HG03066 (cell line): ENCODE results near the gene CELF3.
A peak's percentile ranks its signal among the peaks of the same experiment; 100 is the strongest.
"Not testable (repeated sequence)": the region's sequence is repeated elsewhere in the genome, so short reads cannot be mapped to it uniquely, and the experiment has no call there.

Experiments
- ATAC-seq: cut with Tn5 transposase; IDR thresholded peaks from one replicate; pipeline ENCODE4 v1.9.1; 2021; ENCODE audit warnings: low read depth; ENCODE audit not compliant: unreplicated experiment

Gene CELF3

GRCh38 chr1:151716771-151717631 lies at the start of gene CELF3:
Gene CELF3 (minus strand): TSS chr1:151716803. CDS start chr1:151716020, 783 bp downstream.
- no peak for ATAC-seq

DNA sequence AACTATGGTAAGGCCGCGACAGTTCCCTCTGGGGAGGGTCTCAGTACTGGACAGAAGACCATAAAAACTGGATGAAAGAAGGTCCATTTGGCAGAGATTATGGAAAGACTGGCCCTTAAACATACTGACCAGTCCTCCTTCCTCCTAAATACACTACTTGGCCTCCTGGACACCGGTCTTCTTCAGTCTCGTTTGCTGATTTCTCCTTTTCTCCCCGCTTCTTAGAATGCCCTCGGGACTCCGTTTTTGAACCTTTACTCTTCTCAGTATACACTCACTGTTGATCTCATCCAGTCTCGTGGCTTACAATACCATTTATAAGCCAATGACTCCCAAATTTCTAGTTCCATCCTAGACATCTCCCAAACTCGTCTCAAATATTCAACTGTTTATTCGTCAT lies 47.4 kb upstream of the CELF3 start:
- no peak for ATAC-seq

GRCh38 chr1:151762941-151763921 lies 46.6 kb upstream of the CELF3 start, which contains the start of gene MRPL9:
Gene MRPL9 (minus strand): TSS chr1:151763496. CDS start chr1:151763479, 17 bp downstream.
- peak; percentile 77 for ATAC-seq

DNA sequence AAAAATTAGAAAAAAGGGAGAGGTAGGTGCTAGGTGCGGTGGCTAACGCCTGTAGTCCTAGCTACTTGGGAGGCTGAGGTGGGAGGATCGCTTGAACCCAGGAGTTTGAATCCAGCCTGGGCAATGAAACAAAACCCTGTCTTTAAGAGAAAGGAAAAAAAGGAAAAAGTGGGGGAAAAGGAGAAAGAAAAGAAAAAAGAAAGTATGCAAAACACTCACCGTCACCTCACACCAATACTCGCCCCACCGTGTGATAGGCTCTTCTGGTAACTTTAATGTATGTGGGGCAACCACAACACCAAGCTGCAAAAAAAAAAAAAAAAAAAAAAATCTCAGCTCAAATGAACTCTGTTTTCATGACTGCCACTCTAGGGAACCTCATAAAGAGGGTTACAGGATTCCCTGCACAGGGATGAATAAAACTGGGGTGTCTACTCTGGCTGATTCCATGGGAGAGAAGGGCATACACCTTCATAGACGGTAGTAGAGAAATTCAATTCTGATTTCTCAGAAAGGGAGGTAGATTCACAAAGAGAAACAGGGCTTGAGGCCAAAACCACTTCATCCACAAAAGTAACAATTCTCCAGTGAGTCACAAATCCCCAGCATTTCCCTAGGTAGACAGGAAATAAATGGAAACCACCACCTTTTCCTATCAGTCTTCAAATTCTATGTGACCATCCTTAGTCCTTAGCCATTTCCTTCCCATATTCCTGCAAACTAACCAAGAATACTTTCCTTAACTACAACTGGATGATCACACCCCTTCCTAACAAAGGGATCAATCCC lies 44.2 kb upstream of the CELF3 start:
- no peak for ATAC-seq

DNA sequence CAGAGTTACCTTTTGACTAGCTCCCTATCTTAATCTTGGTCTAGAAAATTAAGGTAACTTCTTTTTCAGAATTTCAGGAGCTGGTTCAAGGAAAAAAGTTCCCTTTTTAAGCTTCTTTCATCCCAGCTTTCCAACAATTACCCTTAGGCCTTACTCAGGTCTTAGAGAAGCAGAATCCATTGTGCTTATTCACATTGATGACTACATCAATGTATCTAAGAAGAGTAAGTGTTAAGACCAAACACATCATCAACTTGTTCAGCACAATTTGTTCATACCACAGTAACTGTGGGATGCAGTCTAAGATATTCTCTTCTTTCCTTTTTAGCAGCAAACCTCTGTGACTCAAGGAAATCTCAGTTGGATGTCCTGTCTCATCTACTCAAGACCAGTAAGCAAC lies 42.6 kb upstream of the CELF3 start:
- ATAC-seq: no peak

- no peak for ATAC-seq
These were observed 39.7 kb upstream of the CELF3 start for GRCh38 chr1:151756291-151756690.

DNA sequence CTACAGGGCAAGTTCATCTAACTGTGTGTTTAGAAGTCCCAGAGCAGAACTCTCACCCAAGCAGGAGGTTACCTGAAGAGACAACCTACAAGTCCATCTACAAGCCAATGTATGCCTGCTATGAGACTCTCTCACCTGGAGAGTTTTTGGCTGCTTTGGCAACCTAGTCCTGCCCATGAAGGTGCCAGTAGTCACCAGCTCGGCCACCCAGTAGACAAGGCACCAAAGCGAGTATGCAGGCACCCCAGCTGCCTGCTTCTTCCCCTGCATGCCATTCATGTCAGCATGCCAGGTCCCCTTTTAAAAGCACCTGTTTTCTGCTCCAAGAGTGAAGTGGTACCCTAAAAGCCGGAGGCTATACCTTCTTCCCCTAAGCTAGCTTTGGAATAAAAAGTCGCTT lies 24.9 kb upstream of the CELF3 start:
- no peak for ATAC-seq

GRCh38 chr1:151739590-151740355 lies 23.2 kb upstream of the CELF3 start:
- ATAC-seq: no peak

GRCh38 chr1:151737479-151737878 lies 20.9 kb upstream of the CELF3 start:
- no peak for ATAC-seq

GRCh38 chr1:151737026-151737425 lies 20.4 kb upstream of the CELF3 start:
- no peak for ATAC-seq

GRCh38 chr1:151733995-151734394 lies 17.4 kb upstream of the CELF3 start:
- not testable (repeated sequence) for ATAC-seq

DNA sequence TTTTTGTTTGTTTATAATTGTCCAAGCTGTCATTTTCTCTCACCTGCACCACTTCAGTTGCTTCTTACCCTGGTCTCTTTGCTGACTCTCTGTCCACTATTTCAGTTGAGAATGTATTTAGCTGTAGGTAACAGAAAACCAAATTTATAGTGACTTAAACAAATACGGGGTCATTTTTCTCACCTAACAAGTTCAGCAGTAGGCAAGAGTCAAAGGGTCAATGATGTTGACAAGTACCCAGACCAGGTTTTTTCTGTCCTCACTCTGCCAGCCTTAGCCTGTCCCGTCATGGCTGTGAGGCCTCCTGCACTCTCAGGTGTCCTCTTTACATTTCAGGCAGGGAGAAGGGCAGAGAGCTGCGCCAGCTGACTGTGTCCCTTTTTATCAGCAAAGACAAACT lies 16.5 kb upstream of the CELF3 start:
- no peak for ATAC-seq

DNA sequence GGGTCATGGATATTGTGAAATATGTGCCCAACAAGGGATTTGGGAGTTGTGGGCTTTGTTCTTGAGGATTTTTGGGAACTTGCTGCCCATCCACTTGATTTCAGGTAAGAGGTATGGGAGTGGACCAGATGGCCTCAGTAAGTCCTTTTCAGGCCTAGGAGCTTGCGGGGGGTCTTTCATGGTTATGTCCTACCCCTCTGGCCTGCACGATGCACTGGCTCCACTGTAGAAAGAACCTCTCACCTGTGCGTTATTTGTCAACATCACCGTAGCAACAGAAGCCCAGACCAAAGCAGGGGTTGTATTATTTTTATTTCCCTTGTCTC lies 13.3 kb upstream of the CELF3 start:
- ATAC-seq: no peak

DNA sequence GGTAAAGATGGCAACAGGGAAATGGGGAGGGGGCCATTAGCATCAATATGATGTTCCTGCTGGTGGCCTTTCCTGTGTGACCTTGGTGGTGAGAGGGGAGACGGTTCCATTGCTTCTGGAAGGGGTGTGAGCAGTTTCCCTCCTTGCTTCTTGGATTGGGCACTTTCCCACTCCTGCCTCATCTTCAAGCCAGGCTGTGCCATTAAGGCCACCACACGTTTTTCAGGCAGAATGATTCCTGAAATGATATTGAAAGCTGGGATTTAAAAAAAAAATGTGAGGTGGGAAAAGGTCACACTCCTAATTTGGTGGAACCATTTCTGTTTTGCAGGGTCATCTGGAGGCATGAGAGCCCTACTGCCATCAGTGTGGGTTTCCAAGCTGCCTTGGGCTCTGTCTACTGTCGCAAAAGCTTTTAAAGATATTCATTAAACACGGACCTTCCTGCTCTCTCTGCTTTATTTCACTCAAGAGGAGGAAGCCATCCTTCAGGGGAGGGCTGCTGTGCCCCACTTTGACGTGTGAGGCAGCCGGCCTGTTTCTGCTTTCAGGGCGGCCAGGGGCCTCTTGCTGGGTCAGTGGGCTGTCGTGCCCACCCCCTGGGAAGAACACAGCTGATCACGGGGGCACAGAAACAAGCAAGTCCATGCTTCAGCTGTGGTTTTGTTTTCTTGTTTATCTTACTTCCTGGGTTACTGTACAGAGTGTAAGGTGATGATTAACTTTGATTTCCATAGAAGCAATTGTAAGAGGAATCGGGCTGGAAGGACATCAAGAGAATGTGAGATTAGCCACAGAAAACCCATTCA lies 12.8 kb upstream of the CELF3 start:
- ATAC-seq: no peak

DNA sequence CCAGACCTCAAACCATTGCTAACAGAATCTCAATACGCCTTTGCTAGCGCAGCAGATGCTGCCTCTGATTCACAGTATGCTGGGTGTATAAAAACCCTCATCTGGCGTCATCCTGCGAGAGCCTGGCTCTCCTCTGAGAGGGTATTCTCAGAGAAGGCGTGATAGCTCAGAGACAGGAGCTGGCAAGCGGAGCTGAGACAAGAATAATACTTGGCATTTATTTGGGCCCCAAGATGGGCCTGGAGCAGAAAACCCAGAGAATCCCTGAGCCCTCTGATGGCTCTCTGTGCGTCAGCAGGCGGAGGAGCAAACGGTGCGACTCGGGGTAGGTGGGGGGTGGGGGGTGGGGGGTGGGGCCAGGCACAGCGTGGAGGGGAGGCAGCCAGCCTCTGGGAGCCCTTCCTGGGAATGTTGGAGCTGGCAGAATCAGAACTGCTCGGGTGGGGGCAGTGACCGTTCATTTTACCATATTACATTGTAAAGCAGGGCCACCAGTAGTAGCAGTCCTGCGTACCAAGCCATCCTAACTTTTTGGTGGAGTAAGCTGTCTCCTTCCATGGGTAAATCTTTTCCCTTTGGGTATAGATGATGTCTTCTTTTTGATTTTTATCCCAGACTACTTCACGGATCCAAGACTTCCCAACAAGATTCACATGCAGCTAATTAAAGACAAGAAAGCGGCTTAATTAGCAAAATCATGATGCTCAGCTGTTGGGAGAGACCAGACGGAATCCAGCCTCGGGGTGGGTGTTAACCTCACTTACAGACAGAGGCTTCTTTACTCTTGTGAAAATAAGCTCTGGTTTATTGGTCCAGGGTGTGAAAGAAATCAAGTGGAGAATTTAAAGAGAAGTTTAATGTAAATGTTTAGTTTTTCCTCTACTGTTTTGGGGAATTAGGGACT lies 11.8 kb upstream of the CELF3 start:
- no peak for ATAC-seq

DNA sequence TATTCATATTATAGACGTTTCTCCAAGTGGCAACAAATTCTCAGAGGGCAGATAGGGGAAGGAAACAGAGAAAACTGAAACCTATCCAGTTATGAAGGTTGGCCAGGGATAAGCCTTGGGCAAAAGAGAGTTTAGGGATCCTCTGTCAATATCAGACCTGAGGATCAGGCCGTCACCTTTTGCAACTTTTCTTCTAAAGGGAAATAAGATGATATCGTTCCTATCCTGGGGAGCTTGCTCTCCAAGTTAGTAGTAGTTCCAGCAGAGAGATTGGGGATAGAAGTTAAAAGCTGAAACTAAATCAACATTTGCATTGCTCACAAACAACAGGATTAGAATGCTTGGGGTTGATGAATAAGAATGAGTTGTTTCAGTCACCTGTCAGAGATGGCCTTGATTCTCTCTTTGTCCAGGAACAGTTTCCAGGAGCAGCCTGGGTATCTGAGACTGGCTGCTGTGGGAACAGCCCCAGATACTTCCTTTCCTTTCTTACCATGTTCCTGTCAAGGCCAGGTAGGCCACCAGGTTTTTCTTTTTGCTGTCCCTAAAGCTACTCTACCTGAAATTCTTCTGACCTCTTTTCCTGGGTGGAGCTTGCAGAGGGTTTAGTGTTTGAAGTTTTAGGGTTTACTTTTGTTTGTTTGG lies 7.2 kb upstream of the CELF3 start:
- no peak for ATAC-seq

- no peak for ATAC-seq
These were observed 5.3 kb upstream of the CELF3 start for GRCh38 chr1:151721788-151722510.
